ENCODE data around the gene MMS22L.

DNA sequence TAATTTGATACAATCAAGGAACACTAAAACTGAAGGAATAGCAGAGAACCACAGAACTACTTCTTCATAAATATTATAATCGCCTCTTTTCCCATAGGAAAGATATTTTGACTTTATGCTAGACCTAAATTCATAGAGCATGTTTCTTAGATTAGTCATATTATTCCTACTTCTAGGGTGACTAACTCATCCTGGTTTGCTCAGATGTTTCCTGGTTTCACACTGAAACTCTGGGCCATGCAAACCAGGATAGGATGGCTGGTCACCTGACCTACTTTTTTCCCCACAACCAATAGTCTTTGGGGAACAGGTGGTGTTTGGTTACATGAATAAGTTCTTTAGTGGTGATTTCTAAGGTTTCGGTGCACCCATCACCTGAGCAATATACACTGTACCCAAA, 42.8 kb downstream of the MMS22L start:
- TF ChIP-seq, protein P1, sequence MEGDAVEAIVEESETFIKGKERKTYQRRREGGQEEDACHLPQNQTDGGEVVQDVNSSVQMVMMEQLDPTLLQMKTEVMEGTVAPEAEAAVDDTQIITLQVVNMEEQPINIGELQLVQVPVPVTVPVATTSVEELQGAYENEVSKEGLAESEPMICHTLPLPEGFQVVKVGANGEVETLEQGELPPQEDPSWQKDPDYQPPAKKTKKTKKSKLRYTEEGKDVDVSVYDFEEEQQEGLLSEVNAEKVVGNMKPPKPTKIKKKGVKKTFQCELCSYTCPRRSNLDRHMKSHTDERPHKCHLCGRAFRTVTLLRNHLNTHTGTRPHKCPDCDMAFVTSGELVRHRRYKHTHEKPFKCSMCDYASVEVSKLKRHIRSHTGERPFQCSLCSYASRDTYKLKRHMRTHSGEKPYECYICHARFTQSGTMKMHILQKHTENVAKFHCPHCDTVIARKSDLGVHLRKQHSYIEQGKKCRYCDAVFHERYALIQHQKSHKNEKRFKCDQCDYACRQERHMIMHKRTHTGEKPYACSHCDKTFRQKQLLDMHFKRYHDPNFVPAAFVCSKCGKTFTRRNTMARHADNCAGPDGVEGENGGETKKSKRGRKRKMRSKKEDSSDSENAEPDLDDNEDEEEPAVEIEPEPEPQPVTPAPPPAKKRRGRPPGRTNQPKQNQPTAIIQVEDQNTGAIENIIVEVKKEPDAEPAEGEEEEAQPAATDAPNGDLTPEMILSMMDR (IDR thresholded peaks at IDR 0.05) = no peak
- no peak for TF ChIP-seq POLR2A (IDR thresholded peaks at IDR 0.05)
